WTC11 (cell line): ENCODE results near the gene GRM8.

ENCODE experiments used
- CBFB ChIP-seq: sonication (generic); formaldehyde crosslinking; IDR thresholded peaks from 2 replicates; pipeline ENCODE4 v1.8.1; 2022; ENCODE audit warnings: mild to moderate bottlenecking, low read depth, missing genetic modification reagents
- CTCF ChIP-seq: fragments of 200-600 bp; IDR thresholded peaks from 2 replicates; pipeline ENCODE4 v1.8.0; 2022; ENCODE audit warnings: antibody characterized with exemption

GRCh38 chr7:126445991-126446390 lies 806.8 kb downstream of the GRM8 start:
- TF ChIP-seq CBFB (no peak), CTCF (no peak)
